NT2/D1 (cell line): ENCODE measurements around the gene ABTB2.

Experiments
- YY1 ChIP-seq: IDR thresholded peaks from 2 replicates; pipeline ENCODE4 v1.6.1; 2011; ENCODE audit not compliant: insufficient read length, insufficient read depth
- ZNF274 ChIP-seq: IDR thresholded peaks from 2 replicates; pipeline ENCODE4 v1.6.1; 2011; ENCODE audit warnings: mild to moderate bottlenecking, low read depth, low read length

- TF ChIP-seq YY1 = no peak
- no peak for TF ChIP-seq ZNF274
These were observed 29.2 kb downstream of the ABTB2 start for GRCh38 chr11:34328632-34328910.
